GM19328 (cell line): ENCODE results near the gene ZBTB46.

Experiments used
- ATAC-seq: cut with Tn5 transposase; IDR thresholded peaks from one replicate; pipeline ENCODE4 v1.9.1; 2021; ENCODE audit warnings: mild to moderate bottlenecking, moderate library complexity; ENCODE audit not compliant: unreplicated experiment

The ZBTB46 gene

DNA sequence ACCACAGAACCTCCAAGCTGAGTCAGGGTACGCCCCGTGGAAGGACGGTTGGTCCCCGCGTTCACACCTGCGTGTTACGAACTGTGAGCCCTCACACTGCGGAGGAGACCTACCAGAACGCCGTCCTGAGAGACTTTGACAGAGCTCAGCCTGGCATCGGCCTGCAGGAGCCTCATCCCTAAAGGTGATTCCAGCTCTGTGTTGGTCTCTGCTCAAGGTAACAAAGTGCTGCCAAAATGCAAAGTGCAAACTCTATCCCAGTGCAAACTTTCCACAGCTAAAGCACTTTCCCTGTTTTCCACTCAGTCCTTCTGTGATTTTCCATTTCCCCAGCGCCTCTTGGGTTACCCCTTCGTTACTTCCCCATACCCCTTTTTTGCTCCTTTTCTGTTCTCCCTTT lies 8.6 kb upstream of the ZBTB46 start:
- ATAC-seq = no peak

DNA sequence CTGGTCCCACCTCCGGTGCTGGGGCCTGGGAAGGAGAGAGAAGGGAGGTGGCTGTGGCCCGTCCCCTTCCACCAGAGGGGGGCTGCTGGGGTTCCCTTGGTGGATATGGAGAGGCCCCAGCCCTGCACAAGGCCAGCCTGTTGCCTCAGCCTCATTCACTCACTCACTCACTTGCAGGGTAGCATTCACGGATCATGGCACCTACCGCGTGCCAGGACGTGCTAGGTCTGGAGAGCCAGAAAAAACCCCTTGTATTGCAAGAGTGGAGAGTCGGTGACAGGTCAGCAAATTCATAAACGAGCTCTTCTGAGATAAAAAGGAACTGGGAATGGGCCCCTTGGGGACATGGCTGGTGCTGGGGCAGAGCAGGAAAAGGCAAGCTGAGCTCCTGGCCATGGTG lies 6.4 kb upstream of the ZBTB46 start:
- ATAC-seq = no peak

DNA sequence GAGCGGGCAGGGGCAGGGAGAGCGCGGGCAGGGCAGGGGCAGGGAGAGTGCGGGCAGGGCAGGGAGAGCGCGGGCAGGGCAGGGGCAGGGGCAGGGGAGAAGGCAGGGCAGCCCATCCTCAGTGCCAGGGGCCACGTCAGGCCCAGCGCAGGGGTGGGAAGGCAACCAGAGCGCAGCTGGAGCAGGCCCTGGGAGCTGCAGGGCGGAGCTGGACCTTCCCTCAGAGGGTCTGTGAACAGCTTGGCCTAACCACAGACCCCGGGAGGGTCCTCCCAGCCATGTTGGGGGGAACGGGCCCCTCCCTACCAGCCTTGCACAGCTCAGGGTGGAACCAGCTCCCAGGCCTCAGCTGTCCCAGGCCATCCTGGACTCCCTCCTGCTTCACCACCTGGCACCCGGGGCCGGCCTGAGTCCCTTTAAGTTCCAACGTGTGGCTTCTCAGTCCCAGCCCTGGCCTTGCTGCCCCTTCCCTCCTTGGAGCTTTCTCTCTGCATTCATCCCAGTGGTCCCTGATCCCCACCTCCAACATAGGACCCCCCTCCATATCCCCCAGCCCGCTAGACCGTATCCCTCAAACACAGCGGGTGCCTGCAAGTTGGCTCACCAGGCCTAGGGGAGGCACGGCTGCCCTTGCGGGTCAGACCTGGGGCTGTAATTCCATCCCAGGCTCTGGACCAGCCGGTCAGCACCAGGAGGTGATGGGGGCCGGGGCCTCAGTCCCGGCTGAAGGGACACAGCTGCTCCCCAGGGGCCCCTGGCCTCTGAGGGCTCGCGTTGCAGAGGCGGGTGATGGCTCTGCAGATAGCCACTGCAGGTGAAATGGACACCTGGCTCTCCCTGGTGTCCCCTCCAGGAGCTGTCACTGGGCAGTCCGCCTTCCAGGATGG lies 5.6 kb upstream of the ZBTB46 start:
- ATAC-seq = no peak

DNA sequence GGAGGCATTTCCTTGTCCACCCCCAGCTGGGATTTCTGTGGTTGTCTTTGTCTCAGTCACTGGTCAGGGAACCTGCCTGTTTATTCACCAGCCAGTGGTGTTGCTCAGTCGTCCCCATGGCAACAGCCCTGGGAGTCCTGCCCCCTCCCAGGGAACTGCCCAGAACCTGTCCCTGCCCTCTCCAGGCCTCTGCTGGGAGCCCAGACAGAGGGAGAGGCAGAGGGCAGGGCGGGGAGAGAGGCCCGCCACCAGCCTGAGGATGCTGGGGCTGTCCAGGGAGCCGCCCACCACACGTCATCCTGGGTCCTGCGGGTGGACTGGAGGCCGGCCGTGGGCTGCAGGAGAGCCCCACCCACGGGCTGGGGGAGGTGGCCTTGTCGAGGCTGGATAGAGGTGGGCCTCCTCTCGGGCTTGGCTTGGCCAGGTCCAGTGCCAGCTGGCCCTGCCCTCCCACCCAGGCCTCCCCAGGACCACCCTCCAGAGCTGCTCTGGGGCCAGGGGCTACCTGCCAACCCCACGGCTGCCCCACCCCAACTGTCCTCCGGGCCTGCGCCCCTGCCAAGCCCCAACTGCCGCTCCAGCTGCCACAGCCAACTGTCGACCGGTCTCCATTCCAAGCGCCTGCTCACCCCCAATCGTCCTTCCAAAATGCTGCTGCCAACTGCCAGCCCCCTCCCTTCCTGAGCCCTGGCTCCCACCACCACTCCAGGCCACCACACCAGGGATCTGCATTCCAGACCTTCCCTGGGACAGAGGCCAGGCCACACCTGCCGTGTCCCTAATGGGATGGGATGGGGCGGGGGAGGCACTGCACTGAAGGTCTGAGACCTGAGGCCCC lies 4.2 kb upstream of the ZBTB46 start:
- ATAC-seq = no peak

DNA sequence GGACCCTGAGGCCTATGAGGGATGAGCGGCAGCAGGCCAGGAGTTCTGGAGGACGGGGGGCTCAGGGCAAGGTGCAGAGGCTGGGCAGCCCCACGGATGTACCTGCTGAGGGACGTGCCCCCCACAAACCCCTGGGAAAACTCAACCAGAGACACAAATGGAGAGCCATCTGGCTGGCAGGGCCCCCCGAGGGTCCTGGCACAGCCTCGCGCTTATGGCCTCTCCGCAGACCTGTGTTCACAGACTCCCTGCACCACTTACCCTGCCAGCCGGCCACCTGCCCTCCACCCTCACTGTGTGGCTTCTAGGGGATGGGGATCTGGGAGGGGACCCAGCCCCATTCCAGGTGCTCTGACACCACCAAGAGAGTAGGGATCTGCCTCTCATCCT lies 3.4 kb upstream of the ZBTB46 start:
- ATAC-seq = no peak

DNA sequence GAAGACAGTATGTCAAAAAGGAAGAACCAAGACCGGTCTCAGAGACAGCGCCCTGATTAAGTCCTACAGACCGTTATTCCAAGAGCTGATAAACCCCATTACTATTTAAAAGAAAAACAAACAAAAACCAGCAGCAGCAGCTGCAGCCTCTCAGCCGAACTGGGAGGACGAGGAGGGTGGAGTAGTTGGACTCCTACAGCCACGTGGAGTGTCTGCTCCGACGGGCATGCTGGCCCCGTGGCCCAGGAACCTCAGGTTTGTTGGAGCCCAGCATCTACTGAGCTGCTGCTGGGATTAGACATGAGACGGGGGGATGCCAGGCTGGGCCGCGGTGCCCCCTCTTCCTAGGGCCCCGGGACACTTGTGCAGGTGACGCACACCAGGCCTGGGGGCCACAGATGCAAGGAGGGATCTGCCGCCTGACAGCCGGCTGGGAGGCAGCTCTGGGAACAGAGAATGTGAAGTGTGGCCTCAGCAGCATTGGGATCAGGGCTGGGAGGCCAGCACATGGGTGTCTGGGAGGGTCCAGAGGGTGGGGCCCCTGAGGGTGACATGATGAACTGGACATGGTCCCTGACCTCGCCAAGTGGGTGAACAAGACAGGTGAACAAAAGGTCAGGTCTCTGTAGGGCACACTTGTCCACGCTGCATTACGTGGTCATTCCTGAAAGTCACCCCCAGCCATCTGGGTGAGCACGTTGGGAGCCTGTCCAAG lies 2.9 kb upstream of the ZBTB46 start:
- no peak for ATAC-seq

DNA sequence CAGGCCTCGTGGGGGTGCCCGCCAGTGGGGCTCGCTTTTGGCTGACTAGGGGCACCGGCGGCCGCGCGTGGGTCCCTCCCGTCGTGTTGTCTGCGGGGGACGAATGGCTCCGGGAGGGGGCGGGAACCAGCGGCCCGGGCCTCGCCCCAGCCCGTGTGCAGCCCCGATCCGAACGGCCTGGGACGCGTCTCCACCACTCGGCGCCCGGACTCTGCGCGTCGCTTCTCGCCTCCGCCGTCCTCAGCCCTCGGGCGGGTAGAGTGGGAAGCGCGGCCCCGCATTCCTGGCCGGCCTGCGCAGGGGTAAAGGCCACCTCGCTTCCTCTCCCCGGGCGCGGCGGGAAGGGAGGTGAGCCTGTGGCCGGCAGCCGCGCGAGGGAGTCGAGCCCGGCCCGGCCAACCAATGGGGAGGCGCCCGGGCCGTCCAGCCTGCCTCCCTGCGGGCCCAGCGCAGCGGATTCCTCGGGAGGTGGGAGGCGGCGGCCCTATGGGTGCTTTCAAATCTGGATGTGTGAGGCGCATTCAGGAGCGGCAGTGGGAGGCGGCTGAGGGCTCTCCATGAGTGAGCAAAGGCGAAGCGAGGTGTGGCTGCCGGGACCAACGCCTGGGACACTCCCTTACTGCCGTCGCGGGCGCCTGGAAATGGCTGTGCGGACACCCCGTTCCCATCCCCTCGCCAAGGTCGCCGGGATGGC lies 1.1 kb upstream of the ZBTB46 start:
- ATAC-seq = no peak

DNA sequence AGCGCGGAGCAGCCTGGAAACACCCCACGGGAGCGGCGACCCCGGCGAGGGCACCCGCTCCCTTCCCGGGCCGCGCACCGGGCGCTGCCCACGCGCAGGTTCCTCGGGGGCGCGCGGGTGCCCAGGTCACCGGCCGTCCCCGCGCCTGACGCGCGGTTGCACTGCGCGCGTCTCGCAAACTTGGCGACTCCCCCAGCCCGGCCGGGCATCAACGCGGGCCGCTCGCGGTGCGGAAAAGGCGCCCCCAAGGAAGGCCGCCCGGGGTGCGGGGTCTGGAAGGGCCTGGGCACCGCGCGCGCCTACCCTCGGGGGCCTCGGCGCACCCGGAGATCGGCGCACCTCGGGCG lies 555 bp upstream of the ZBTB46 start:
- no peak for ATAC-seq

DNA sequence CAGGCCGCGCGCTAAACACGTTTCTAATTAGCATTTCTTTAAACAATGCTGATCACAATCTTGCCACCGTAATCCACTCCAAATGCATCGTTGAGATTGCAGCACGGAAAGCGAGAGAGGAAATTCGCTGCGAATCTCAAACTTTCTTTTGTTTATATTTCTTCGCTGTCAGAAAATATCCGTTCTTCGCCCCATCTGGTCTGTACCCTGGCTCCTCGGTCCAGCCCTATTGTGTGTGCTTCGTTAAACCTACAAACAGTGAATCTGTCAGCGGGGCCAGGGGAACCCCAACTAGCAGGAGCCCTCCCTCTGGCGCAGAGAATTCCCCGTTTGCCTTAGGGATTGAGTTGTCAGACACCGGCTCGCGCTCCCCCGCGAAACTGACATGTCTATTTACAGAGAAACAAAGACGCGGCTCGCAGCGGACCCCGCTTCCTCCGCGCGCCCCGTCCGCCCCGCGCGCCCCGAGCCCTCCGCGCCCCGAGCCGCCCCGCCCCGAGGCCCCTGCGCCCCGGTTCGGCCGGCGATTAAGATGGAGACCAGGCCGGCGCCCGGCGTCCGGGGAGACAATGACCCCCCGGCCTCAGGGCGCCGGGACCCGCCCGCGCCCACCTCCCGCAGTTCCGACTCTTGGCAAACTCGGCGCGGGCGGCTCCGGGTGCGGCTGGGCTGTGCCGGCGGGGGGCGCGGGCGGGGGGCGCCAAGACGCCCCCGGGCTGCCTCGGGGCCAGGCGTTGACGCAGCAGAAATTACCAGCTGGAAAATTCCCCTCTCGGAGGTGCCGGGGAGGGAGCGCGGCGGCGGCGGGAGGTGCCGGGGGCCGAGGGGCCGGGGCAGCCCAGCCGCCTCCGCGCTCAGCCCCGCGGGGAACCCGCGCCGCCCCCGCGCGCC lies 874 bp downstream of the ZBTB46 start:
- ATAC-seq = no peak

DNA sequence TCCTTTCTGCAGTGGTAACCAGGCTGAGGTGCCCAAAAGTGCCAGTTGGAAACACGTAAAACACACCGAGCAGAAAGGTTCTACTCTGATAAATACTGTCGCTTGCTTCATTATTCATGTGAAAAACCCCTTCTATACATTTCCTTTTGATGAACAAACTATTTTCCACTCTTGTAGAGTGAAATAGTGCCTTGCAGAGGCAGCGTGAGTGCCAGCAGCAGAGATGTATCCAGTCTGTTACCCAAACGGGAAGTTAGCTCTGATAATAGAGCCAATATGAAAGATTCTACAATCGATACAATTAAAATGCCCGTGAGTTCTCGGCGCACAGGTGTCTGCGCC lies 1.5 kb downstream of the ZBTB46 start:
- no peak for ATAC-seq

DNA sequence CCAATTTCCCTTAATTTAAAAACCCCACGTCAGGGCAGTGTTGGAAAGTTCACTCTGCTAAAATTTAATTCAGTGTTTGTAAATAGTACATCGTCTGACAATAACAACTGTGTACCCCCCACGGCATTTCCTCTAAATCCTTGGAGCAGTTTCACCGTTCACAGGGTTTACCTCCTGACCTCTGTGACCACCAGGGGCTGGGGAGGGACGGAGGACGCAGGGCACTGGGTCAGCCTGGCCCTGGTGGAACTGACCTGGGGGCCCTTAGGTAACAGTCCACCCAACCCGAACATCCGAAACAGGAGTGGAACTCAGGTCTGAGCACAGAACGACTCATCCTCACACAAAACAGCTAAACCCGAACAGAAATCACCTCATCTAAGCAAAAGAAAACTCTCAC lies 2.1 kb downstream of the ZBTB46 start:
- ATAC-seq = no peak

DNA sequence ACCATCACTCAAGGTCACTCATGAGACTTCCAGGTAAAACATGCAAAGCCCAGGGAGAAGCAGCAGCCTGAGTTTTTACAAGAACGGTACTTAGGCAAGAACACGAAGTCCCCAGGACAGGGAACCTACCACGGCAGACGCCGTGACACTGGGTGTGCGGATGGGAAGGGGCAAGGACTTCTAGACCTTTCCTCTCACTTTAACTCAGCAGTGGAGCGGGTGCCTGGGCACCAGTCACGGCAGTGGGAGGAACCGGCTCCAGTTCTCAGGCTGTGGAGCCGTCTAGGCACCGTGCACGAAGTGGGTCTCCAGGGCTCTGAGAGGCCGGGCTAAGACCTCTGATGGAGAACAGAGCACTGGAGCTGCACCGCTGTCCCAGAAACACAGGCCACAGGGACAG lies 2.5 kb downstream of the ZBTB46 start:
- ATAC-seq = no peak

DNA sequence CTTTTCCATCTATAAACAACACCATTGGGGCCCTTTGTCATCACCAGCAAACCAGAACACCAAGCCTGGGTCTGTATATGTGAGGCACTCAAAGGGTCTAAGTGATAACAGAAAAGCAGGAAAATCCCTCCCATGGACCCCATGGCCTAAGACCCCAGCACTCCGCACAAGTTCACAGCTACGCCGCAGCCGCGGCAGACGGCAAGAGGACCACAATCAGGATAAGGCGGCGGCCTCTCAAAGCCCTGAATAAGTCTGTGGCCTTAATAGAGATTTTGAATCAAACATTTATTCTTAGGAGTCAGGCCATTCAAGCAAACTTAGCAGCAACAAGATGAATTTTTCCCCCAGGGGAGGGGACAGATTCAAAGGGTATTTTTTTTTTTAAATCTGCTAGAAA lies 2.9 kb downstream of the ZBTB46 start:
- ATAC-seq = no peak

DNA sequence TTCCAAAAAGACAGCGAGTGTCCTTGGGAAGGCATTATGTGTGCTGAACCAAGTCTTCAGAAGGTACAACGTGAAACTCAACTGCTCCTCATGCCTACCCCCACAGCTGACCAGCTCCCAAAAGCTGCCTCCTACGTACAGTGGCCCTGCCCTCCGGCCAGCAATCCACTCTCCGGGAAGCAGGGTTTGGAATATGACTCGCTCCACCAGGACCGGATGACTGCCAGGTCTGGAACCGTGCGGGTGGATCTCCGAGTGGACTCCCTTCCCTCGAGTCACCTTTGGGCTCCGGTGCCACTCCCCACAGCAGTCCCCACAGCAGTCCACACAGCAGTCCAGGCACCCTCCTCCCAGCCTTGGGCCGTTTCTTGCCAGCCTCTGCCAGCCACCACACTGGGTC lies 4.3 kb downstream of the ZBTB46 start:
- ATAC-seq = no peak

DNA sequence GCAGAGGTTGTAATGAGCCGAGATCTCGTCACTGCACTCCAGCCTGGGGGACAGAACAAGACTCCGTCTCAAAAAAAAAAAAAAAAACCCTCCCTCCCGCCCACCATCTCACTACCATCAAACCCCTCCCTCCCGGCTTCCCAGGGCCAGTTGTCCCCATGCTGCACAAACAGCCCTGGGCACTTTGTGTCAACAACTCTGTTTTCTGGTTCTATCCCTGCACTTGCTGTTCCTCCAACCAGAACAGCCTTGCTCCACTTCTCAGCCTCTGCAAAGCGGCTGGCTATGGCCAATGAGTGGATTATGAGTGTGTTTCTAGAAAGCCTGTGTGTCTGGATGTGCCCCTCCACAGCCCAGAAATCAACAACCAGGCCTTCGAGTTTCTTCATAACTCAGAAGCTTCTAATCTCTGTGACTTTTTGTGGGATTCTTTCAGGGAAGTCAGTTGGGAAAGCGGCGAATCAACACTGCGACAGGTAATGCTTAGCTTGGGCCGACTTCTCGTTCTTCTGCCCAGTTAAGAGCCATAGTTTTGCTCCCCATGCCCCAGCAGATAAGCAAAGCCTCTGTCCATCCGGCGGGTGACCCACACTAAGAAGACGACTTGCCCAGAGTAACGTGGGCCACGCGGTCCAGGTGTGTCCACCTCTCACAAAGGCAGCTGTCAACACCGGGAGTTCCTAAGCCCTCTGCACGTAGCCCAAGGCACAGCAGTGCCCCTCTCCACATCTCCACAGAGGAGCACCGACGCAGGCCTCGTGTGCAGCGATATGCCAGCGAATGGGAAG lies 5.5 kb downstream of the ZBTB46 start:
- no peak for ATAC-seq

DNA sequence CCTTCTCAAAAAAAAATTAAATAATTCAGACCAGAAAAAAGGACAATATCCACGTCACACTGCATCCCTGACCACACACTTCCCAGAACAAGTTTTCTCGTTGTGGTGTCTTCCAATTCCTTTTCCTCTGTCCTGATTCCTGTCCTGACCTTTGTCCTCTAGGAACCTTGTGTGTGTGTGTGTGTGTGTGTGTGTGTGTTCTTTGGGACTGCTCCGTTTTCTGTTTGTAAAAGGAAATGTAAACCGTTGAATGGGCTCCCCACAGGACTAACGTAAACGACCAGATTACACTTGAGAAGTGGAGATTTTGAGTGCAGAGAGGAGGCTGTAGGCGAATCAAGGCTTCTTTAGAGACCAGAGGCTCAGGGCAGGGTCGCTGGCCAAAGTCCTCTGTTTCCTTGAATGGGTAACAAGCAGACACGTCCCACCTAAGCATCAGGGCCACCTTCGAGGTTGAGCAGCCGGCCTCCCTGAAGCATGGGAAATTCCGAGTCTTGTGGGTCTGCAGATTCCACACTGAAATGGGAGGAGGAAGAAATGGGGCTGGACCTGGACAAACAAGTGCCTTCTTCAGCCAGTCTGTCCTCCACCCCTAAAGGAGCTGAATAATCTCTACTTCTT lies 7.3 kb downstream of the ZBTB46 start:
- no peak for ATAC-seq

DNA sequence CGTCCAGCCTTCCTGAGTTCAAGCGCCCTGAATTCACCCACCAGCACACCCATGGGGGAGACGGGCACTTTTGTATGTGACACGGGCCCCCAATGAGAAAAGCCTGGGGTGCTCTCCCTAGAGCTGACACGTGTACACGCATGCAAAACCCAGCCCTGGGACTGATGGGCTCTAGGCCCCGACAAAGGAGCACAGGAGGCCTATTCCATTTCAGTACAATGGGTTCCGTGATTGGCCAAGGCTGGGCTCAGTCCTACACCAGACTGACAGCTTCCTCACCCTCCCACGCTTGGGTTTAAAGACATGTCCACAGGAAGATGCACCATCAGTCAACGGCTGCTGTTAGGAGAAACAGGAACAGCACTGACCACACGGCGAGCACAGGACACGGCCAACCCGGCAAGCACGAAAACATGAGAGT lies 8.8 kb downstream of the ZBTB46 start:
- no peak for ATAC-seq

DNA sequence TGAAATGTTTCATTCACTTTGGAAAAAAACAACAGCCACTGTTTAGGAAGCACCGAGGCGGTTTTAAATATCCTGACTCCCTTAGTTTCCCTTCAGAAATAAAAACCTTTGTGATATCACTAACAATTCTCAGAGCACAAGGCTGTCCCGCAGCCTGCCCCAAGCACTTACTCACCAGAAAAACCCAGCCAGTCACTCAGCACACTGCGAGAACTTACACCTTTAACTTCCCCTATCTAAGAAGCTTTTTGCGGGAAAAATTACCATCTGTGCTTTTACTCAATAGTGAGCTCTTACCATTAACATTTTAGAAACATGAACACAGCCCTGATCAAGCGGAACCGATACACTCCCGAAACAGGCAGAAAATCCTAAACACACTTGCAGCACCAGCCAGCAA lies 9.3 kb downstream of the ZBTB46 start:
- ATAC-seq = no peak
